ENCODE data around the gene ZNF101.
A peak's percentile ranks its signal among the peaks of the same experiment; 100 is the strongest.

The ZNF101 gene

GRCh38 chr19:19642506-19643157 is 26.0 kb upstream of the ZNF101 start:
- no peak for DNase-seq

- DNase-seq: peak; percentile 75
These were observed 25.2 kb upstream of the ZNF101 start, which contains the start of gene GMIP for GRCh38 chr19:19643158-19644053. TSS of gene GMIP (minus strand) at chr19:19643657. CDS start at chr19:19643529, 128 bp downstream.

- no peak for DNase-seq
These were observed 24.6 kb upstream of the ZNF101 start for GRCh38 chr19:19644054-19644388.

DNA sequence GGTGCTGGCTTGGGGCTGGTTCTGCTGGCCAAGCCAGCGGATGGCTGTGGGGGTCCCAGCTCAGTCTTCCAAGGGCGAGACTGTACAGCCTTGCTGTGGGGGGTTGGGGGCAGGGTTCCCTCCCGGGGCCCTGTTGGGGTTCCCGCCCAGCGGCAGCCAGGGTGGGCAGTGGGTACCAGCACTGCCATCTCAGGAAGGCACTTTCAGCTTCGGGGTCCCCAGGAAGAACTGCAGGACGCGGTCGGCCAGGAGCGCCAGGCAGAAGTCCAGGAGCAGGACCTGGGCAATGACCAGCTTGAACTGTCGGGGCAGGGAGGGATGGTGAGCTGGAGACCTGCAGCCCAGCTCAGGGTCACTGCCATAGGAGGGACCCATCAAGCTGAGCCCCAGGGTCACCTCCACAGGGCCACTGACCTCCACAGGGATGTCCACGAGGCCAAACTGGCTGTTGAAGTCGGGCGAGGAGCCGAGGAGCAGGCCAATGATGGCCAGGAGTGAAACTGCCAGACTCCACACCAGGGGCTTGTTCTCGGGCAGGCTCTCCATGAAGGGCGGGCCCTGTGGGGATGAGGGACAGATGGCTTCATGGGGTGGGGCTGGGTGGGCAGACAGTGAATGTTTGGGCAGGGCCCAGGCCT is 23.3 kb upstream of the ZNF101 start:
- DNase-seq: no peak

GRCh38 chr19:19647037-19647835 is 21.4 kb upstream of the ZNF101 start:
- DNase-seq: no peak

DNA sequence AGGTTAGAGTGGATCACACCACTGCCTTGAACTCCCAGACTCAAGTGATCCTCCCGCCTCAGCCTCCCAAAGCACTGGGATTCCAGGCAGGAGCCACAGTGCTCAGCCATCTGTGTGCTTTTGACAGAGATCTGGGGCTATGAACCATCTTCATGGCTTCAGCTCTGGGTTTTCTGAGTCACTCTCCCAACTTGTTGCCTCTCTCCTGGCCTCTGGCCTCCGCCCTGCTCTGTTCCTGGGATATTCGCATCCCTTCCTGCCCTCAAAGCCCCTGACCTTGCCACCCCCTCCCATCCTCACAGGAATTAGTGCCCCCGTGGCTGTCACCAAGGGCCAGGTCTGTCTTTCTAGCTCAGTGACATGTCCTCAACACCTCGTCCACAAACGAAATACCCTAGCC is 19.5 kb upstream of the ZNF101 start:
- no peak for DNase-seq

- no peak for DNase-seq
These were observed 19.1 kb upstream of the ZNF101 start for GRCh38 chr19:19649580-19649995.

- DNase-seq: no peak
These were observed 18.3 kb upstream of the ZNF101 start for GRCh38 chr19:19650331-19650730.

- DNase-seq: no peak
These were observed 17.6 kb upstream of the ZNF101 start for GRCh38 chr19:19651076-19651475.

DNA sequence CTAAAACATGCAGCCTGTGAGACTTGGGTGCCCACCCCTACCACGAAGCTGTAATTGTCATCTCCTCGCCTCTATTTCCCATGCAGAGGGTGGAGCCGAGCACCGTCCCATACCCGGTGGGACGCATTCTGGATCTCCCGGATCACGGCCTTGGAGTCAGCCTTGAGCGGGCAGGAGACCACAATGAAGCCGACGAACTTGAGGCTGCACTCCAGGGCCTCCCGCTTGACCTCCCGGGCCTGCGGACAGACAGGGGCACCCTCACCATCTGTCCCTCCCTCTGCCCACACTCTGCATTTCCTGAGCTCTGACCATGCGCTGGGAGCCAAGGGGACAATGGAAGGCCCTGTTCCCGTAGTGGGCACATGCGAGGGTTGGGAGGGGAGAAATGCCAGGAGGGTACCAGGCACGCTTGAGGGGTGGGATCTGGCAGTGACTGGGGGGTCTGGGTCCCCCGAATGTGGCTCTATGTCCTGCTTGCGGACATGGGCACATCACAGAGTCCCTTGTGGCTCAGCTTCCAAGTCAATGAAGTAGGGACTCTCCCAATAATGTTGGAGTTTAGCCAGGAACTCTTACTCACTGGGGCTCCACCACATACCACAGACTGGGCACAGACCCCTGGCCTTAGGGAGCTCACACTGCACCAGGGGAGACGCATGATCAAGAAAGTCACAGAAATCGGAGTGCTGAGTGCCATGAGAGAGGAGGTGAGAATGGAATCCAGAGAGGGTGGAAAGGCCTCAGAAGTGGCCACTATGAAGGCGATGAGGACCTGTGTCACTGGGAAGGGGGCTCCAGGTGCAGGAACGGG is 15.9 kb upstream of the ZNF101 start:
- DNase-seq: no peak

GRCh38 chr19:19653597-19654147 is 15.0 kb upstream of the ZNF101 start:
- DNase-seq: no peak

GRCh38 chr19:19654441-19654840 is 14.2 kb upstream of the ZNF101 start:
- no peak for DNase-seq

- DNase-seq: no peak
These were observed 13.5 kb upstream of the ZNF101 start for GRCh38 chr19:19655051-19655594.

GRCh38 chr19:19655641-19656343 is 12.8 kb upstream of the ZNF101 start:
- DNase-seq: no peak

- no peak for DNase-seq
These were observed 11.9 kb upstream of the ZNF101 start for GRCh38 chr19:19656451-19657396.

DNA sequence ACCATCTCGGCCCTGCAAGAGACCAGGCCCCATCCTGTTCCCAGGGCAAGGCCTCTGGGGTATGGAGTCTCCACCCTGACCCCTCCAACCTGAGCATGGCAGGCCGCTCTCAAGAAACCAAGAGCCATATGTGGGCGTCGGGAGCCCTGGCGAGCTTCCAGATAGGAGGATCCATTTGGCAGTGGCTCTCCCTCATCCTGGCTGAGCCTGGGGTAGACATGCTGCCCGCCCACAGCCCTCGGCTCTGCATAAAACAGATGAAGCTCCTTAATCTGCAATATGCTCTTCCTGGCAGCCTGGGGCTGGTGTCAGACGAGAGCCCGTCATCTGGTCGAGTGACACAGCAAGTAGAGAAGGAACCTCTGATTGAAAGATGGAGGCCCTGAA is 11.2 kb upstream of the ZNF101 start:
- no peak for DNase-seq

GRCh38 chr19:19659646-19660245 is 8.9 kb upstream of the ZNF101 start:
- no peak for DNase-seq

- no peak for DNase-seq
These were observed 7.4 kb upstream of the ZNF101 start for GRCh38 chr19:19661141-19661674.

Data from NK-92 treated with Interleukin-12 subunit alpha and Interleukin-12 subunit beta, amount 100 ng/mL, for 24 hours (cell line).